Endothelial cell of umbilical vein (primary cell): ENCODE results near the gene MRPS6.

Source experiments
- EZH2 ChIP-seq: IDR thresholded peaks from 2 replicates; pipeline ENCODE4 v1.6.1; 2012; ENCODE audit warnings: borderline replicate concordance, low read depth, mild to moderate bottlenecking, moderate library complexity, low read length, inconsistent platforms; ENCODE audit not compliant: severe bottlenecking
- POLR2A ChIP-seq: IDR thresholded peaks from 2 replicates; pipeline ENCODE4 v1.6.1; 2012; ENCODE audit warnings: low read depth, mild to moderate bottlenecking, control low read depth, low read length
- TF ChIP-seq, protein P1 (sequence below), 2 donors: IDR thresholded peaks; 1 replicate in 1 of 2; 2 replicates in 1 of 2; pipeline ENCODE4 v1.5.1; 2011; ENCODE audit warnings: low read length in 2 of 2, mild to moderate bottlenecking in 2 of 2, moderate library complexity in 2 of 2, control low read depth in 1 of 2, inconsistent platforms in 1 of 2, low read depth in 1 of 2; ENCODE audit not compliant: insufficient read depth in 1 of 2; ENCODE audit errors: extremely low read depth in 1 of 2

DNA sequence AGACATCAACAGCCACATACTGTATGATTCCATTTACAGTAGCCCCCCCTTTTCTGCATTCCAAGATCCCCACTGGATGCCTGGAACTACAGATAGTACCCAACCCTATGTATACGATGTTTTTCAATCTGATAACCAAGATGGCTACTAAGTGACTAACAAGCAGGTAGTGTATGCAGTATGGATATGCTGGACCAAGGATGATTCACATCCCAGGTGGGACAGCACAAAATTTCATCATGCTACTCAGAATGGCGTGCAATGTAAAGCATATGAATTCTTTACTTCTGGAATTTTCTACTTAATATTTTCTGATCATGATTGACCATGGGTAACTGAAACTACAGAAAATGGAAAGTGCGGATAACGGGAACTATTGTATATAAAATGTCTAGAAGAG, 30.0 kb upstream of the MRPS6 start:
- TF ChIP-seq, protein P1, sequence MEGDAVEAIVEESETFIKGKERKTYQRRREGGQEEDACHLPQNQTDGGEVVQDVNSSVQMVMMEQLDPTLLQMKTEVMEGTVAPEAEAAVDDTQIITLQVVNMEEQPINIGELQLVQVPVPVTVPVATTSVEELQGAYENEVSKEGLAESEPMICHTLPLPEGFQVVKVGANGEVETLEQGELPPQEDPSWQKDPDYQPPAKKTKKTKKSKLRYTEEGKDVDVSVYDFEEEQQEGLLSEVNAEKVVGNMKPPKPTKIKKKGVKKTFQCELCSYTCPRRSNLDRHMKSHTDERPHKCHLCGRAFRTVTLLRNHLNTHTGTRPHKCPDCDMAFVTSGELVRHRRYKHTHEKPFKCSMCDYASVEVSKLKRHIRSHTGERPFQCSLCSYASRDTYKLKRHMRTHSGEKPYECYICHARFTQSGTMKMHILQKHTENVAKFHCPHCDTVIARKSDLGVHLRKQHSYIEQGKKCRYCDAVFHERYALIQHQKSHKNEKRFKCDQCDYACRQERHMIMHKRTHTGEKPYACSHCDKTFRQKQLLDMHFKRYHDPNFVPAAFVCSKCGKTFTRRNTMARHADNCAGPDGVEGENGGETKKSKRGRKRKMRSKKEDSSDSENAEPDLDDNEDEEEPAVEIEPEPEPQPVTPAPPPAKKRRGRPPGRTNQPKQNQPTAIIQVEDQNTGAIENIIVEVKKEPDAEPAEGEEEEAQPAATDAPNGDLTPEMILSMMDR (IDR thresholded peaks at IDR 0.05; ENCODE audit: extremely low read depth in 1 of 2, insufficient read depth in 1 of 2, low read depth in 1 of 2, low read length in 2 of 2), result no peak
- no peak for TF ChIP-seq POLR2A
- no peak for TF ChIP-seq EZH2
